ENCODE results near the gene NTHL1. TPM values are rescaled to one million over a fixed set of nuclear protein-coding genes. Genes with fewer than 3 reads are reported as not detected.

Gene NTHL1
- total RNA-seq, 4 donors from 2014 or later: 7.1 to 18.1 (median 10.9) TPM

GRCh38 chr16:2057438-2057837 lies 9.8 kb upstream of the NTHL1 start:
- TF ChIP-seq, protein P1, sequence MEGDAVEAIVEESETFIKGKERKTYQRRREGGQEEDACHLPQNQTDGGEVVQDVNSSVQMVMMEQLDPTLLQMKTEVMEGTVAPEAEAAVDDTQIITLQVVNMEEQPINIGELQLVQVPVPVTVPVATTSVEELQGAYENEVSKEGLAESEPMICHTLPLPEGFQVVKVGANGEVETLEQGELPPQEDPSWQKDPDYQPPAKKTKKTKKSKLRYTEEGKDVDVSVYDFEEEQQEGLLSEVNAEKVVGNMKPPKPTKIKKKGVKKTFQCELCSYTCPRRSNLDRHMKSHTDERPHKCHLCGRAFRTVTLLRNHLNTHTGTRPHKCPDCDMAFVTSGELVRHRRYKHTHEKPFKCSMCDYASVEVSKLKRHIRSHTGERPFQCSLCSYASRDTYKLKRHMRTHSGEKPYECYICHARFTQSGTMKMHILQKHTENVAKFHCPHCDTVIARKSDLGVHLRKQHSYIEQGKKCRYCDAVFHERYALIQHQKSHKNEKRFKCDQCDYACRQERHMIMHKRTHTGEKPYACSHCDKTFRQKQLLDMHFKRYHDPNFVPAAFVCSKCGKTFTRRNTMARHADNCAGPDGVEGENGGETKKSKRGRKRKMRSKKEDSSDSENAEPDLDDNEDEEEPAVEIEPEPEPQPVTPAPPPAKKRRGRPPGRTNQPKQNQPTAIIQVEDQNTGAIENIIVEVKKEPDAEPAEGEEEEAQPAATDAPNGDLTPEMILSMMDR (IDR thresholded peaks at IDR 0.05): no peak
- no peak for ATAC-seq (ENCODE audit: low FRiP score)
- no peak for DNase-seq (ENCODE audit: low spot score)

DNA sequence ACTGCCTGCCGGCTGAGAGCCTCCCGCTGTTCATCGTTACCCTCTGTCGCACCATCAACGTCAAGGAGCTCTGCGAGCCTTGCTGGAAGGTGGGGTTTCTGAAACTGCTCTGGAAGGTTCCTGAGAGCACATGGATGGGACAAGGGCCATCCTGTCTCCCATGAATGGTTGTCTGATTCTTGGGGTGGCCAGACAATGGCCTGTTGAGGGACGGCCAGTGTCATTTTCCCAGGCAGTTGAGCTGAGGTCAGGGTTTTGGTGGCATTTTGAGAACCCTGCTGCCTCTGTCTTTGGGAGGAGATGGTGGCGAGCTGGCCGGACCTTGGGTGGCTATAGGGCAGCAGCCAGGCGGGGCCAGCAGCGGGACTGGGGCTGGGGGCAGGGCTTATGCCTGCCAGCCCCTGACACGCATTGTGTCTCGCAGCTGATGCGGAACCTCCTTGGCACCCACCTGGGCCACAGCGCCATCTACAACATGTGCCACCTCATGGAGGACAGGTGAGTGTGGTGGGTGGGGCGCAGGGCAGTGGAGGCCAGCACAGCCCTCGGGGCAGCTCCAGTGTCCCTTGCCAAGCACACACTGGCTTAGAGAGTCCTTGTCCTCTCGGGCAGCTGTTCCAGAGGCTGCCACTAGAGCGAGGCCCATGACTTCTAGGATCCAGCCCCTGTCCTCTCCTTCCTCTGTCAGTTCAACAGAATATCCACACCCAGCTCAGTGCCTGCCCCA lies 9.2 kb upstream of the NTHL1 start:
- TF ChIP-seq, protein P1 (IDR thresholded peaks at IDR 0.05): no peak
- no peak for DNase-seq (ENCODE audit: low spot score)
- no peak for ATAC-seq (ENCODE audit: low FRiP score)

- no peak for ATAC-seq (ENCODE audit: low FRiP score)
- TF ChIP-seq, protein P1 (IDR thresholded peaks at IDR 0.05): no peak
- no peak for DNase-seq (ENCODE audit: low spot score)
Measured at GRCh38 chr16:2056077-2056476, 8.4 kb upstream of the NTHL1 start.

- TF ChIP-seq, protein P1 (IDR thresholded peaks at IDR 0.05): no peak
- DNase-seq (ENCODE audit: low spot score) (no peak), ATAC-seq (ENCODE audit: low FRiP score) (no peak)
Measured at GRCh38 chr16:2054543-2055245, 7.1 kb upstream of the NTHL1 start.

DNA sequence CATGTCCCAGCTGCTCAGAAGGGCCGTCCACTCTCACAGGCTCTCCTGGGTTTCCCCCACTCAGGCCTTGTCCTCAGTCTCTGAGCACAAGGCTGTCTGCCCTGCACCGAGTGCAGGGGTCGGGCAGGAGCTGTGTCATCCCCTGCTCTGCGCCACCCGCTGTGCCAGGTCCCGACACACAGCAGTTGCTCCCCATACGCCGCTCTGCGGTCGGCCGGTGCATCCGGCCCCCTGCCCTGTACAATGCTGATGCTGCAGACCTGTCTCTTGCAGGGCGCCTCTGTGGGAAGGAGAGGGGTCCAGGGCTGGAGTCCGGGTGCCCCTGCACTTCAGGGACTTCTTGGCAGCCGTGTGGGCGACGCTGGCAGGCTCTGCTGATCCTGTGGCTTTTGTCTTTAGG lies 6.3 kb upstream of the NTHL1 start:
- ATAC-seq (ENCODE audit: low FRiP score) (no peak), DNase-seq (ENCODE audit: low spot score) (no peak)
- TF ChIP-seq, protein P1 (IDR thresholded peaks at IDR 0.05): no peak

GRCh38 chr16:2053211-2053610 lies 5.6 kb upstream of the NTHL1 start:
- DNase-seq (ENCODE audit: low spot score): no peak
- TF ChIP-seq, protein P1 (IDR thresholded peaks at IDR 0.05): no peak
- no peak for ATAC-seq (ENCODE audit: low FRiP score)

DNA sequence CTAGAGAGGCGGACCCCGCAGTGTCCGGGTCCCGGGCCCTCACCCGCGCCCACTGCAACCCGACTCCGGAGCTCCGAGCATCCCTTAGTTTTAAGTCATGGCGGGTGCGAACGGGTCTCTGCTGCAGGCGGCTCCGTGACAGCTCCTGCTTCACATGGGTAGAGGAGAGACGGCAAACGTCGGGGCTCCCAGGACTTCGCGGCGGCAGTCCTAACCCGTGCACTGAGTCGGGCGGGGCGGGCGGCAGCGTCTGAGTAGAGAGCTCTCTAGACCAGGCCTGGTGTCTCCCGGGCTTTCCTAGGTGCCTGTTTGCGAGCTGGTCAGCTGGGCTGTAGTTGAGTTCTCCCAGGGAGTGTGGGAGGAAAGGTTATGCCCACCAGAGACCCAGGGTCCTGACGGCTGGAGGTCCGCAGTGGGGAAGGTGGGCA lies 496 bp upstream of the NTHL1 start:
- no peak for DNase-seq (ENCODE audit: low spot score)
- TF ChIP-seq, protein P1 (IDR thresholded peaks at IDR 0.05): no peak
- no peak for ATAC-seq (ENCODE audit: low FRiP score)

All from omental fat pad (tissue), 4 donors.